HG02970 (cell line): Measurements from ENCODE around the gene KNDC1.
"Not testable (repeated sequence)": the region's sequence is repeated elsewhere in the genome, so short reads cannot be mapped to it uniquely, and the experiment has no call there.

Experiments used
- ATAC-seq: cut with Tn5 transposase; IDR thresholded peaks from one replicate; pipeline ENCODE4 v1.9.1; 2021; ENCODE audit warnings: mild to moderate bottlenecking, moderate library complexity, moderate number of reproducible peaks; ENCODE audit not compliant: unreplicated experiment, low FRiP score

The KNDC1 gene, protein sequence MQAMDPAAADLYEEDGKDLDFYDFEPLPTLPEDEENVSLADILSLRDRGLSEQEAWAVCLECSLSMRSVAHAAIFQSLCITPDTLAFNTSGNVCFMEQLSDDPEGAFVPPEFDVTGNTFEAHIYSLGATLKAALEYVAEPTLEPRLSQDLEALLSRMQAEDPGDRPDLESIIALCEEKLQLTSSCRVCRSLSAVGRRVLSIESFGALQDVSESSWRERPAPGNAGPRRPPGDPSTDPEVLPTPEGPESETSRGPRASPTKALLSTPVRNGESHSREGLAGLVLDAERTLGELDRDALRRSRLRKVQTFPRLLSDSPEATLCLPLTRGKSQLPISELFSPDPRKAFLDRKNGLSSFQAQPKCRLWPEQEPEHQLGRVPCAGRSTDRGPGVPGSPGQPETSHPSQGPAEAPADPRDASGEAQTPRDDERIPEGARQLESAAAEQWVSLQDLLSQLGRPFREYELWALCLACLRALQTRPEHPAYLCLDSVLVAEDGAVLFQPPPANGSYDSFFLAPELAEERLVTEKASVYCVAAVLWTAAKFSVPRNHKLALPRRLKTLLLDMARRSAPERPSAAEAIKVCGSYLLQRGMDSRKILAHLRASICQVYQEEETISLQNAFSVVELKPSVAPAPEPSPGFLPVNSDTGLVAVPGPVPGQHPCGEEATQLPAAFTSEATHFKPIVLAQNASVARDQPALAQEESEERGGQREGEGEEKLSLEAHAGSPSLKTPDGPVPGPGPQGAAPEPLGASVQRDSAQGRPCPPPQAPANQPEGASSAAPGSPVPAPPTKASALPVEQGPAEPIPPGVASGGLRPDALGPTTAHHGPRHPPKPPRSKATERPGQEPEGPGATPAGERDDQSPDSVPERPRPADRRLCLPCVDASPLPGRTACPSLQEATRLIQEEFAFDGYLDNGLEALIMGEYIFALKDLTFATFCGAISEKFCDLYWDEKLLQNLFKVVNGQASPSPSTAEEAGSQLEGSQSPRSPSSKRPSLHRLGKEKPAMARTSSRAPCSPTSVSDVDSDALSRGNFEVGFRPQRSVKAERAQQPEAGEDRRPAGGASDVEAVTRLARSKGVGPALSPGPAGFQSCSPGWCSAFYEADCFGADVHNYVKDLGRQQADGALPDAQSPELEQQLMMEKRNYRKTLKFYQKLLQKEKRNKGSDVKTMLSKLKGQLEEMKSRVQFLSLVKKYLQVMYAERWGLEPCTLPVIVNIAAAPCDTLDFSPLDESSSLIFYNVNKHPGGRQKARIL (N-terminal part only)

DNA sequence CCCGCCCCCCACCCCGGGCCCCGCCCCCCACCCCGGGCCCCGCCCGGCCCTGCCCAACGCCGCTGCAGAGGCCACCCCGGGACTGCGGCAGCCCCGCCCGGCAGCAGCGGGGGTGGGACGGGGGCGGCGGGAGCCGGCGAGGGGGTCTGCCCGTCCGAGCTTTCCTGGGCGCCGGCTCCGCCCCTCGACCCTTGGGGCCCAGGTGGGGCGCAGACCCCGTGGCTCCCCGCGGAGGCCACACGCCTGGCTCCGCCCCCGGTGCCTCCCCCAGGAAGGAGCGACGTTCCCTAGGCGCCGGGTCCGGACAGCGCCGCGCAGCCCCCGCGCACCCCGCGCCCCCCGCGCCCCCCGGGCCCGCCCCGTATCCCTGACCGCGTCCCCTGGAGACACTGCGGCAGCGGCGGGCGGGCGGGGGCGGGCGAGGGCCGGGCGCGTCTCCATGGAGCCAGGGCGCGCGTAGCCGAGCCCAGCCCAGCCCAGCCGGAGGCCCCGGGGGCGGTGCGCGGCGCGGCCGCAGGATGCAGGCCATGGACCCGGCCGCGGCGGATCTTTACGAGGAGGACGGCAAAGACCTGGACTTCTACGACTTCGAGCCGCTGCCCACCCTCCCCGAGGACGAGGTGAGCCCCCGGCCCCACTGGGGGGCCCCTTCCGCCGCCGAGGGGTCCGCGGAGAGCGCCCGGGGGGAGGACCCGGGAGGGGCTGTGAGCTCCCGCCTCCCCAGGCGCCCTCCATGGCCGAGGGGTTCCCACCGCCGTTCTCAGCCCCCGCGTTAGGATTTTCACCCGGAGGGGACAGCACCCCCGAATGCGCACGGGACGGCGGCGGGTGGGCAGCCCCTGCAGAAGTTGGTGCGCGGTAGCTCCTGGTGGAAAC lies at the start of gene KNDC1:
Gene KNDC1 (plus strand): TSS at position 270 of the 876 bp plus-strand sequence. CDS start 249 bp downstream, at position 519.
- ATAC-seq = no peak

GRCh38 chr10:133110609-133111275 lies 49.3 kb upstream of the KNDC1 start:
- no peak for ATAC-seq

DNA sequence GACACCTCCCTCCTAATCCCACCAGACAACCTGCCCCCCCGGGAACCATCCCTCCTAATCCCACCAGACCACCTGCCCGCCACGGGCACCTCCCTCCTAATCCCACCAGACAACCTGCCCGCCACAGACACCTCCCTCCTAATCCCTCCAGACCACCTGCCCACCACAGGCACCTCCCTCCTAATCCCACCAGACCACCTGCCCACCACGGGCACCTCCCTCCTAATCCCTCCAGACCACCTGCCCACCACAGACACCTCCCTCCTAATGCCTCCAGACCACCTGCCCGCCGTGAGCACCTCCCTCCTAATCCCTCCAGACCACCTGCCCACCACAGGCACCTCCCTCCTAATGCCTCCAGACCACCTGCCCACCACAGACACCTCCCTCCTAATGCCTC lies 48.4 kb upstream of the KNDC1 start:
- ATAC-seq = not testable (repeated sequence)

GRCh38 chr10:133113146-133113830 lies 46.7 kb upstream of the KNDC1 start:
- ATAC-seq = no peak

DNA sequence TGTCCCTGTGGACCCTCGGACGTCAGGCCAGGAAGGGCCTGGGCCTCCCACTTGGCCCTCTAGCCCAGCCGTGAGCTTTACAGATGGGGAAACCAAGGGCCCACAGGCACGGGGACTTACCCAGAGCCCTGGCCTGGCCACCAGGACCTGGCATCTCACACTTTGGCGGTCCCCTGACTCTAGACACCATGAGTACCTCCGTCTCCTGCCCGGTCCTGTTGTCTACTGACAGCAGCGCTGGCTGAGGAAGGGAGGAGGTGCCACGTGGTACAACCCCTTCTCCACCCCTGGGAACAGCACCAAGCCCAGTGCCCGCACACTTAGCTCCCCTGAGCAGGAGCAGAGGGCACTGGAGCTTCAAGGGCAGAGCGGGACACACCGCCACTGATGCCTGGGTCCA lies 46.2 kb upstream of the KNDC1 start:
- no peak for ATAC-seq

DNA sequence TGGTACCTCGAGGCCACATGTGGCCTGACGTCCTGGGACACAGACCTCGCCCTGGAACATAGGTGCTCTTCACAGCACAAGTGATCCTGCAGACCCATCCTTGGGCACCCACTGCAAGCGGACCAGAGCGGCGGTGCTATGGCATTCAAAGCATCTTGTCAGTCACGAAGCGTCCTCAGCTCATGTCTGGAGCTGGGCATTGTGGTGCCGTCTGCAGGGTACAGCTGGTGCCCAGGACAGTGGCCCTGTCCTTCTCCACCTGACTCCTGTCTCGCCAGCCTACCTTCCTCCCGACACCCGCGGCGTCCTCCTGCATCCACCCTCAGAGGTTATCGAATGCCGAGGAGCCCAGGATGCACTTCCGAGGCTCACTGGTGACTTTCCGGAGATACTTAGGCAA lies 45.8 kb upstream of the KNDC1 start:
- ATAC-seq = no peak

GRCh38 chr10:133114726-133115452 lies 45.1 kb upstream of the KNDC1 start:
- no peak for ATAC-seq

DNA sequence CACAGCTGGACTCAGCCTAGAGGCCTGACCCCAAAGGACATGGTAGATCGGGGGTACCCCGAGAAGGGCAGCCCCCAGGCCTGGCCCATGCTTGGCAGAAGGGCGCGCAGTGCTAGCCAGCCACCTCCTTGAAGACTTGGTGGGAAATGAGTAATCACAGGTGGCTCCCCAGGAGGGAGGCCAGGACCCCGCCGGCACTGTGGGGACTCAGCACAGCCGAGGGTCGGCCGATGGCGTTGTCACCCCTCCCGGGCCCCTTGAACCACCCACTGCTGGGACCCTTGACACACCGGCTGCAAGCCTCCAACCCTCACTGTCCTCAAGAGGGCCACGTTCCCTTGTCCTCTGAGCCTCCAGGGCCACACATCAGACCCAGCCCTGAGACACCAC lies 44.6 kb upstream of the KNDC1 start:
- ATAC-seq = no peak

GRCh38 chr10:133115976-133116375 lies 44.0 kb upstream of the KNDC1 start:
- no peak for ATAC-seq

- ATAC-seq = no peak
Observed at GRCh38 chr10:133116455-133116854, 43.6 kb upstream of the KNDC1 start.

GRCh38 chr10:133117036-133117687 lies 42.9 kb upstream of the KNDC1 start:
- no peak for ATAC-seq

DNA sequence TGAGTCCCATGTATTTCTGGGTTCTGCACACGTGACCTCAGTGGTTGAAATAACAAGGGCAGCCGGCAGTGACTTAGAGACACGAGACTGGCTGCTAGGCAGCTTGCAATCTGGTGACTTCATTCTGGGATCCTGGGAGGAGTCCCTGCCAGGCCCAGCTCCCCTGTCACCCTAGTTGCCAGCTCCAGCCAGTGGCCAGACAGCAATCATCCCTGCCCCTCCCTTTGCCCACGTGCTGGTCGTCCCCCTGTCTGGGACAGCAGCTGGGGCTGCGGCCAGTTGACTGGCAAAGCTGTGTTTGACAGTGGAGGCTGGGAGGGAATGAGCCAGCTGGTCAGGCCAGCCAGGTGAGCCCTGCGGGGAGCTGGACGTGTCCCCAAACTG lies 42.3 kb upstream of the KNDC1 start:
- no peak for ATAC-seq

DNA sequence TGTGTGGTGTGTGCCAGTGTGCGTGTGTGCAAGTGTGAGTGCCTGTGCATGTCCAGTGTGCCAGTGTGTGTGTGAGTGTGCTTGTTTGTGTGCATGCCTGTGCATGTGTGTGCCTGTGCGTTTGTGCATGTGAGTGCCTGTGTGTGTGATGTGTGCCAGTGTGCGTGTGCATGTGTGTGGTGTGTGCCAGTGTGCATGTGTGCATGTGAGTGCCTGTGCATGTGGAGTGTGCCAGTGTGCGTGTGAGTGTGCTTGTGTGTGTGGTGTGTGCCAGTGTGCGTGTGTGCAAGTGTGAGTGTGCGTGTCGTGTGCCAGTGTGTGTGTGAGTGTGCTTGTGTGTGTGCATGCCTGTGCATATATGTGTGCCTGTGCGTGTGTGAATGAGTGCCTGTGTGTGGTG lies 38.5 kb upstream of the KNDC1 start:
- no peak for ATAC-seq

DNA sequence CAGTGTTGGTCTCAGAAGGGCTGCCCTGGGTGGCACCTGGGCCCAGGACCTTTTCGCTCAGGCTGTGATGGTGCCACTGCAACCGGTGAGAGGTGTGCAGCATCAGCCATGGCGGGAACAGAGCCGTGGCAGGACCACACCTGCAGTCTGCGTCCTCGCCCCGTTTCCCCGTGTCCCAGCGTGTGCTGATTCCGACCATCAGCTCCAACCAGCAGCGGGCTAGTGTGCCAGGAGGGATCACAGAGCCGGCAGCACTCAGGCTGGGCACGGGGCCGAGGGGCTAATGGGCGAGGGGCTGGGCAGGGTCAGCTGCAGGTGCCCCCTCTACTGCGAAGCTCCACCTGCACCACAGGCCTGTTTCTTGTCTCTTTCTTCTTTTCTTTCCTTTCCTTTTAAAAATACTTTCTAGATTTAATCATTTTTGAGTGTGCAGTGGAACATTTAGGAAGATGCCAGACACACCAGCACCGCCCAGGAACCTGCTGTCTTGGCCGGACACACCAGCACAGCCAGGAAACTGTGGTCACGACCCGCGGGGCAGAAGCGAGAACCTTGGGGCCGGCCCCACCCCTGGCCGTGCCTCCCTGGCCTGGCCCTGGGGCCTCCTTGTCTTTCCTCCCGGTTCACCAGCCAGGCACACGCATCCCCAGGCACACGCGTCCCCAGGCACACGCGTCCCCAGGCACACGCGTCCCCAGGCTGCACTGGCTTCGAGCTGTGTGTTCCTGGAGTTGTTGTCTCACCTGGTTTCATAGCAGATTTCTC lies 37.7 kb upstream of the KNDC1 start:
- no peak for ATAC-seq

GRCh38 chr10:133123050-133123745 lies 36.8 kb upstream of the KNDC1 start:
- ATAC-seq = no peak

- ATAC-seq = no peak
Observed at GRCh38 chr10:133123746-133124356, 36.2 kb upstream of the KNDC1 start.
